ENCODE results near the gene CDCA5. TPM values are rescaled to one million over a fixed set of nuclear protein-coding genes. Genes with fewer than 3 reads are reported as not detected.

The CDCA5 gene
- total and polyA plus RNA-seq, 2 of the 4 experiments (the other 2 are of a cell fraction), result 9.1 to 14.0 TPM

GRCh38 chr11:65112546-65113360, 28.9 kb upstream of the CDCA5 start:
- Histone ChIP-seq H3K14ac (replicated peaks; ENCODE audit: low read depth, low read length) (0 out of 2 replicates have a peak overlapping the region, but pooled peaks have one; percentile 45), H3K9ac (ENCODE audit: low read depth, low read length) (peak overlapping the region; percentile 16; the same call in 1 of the 2 replicates), H3K79me1 (ENCODE audit: low read depth in 1 of 2, low read length in 2 of 2) (peaks cover 0 to 29% of the 10 kb centered on the region in 2 experiments), H3K4me2 (ENCODE audit: low read depth, low read length) (peak overlapping the region; percentile 88), H3K4me1 (ENCODE audit: control insufficient read depth, insufficient read depth, low read length) (peaks cover 20% of the 10 kb centered on the region), H2BK15ac (ENCODE audit: low read depth, low read length) (no peak overlapping the region), H3K18ac (ENCODE audit: low read depth, low read length) (no peak overlapping the region), H4K8ac (ENCODE audit: low read depth in 2 of 2, low read length in 2 of 2) (peak overlapping the region; percentile 5 to 88; a peak in 3 of 4 replicates), H3K23ac (ENCODE audit: low read depth, low read length) (no peak overlapping the region), H2AK5ac (ENCODE audit: low read depth, low read length) (peak overlapping the region; percentile 13; the same call in 1 of the 2 replicates), H2AK9ac (replicated peaks; ENCODE audit: low read depth, low read length, poor library complexity) (peak overlapping the region; percentile 92), H3K27ac (ENCODE audit: insufficient read depth, low read length) (no peak overlapping the region), H3K9me3 (ENCODE audit: control insufficient read depth, insufficient read depth, low read length) (no peaks in the 10 kb centered on the region), H3K4me3 (ENCODE audit: insufficient read depth, low read depth, low read length) (peak overlapping the region; percentile 43), H2BK120ac (ENCODE audit: low read depth, low read length) (no peak overlapping the region), H2AFZ (replicated peaks; ENCODE audit: low read length, poor library complexity) (peak overlapping the region; percentile 95), H3K9me1 (ENCODE audit: insufficient read depth, low read length) (0 out of 2 replicates have a peak, but pooled peaks cover 2% of the 10 kb centered on the region), H4K5ac (ENCODE audit: low read depth, low read length) (peak overlapping the region; percentile 72), H3K56ac (ENCODE audit: extremely low read depth, insufficient read depth, low read length) (no peak overlapping the region), H3K36me3 (ENCODE audit: control insufficient read depth, insufficient read depth, low read length) (peaks cover 9% of the 10 kb centered on the region), H3K27me3 (ENCODE audit: control insufficient read depth, insufficient read depth, low read length) (no peaks in the 10 kb centered on the region), H2BK5ac (ENCODE audit: low read depth, low read length, poor library complexity, severe bottlenecking) (no peak overlapping the region), H4K20me1 (ENCODE audit: insufficient read depth, low read length) (peaks cover 11% of the 10 kb centered on the region; the same call in 1 of the 2 replicates), H3K4ac (ENCODE audit: low read depth, low read length) (peak overlapping the region; percentile 62), H2BK20ac (ENCODE audit: low read depth, low read length) (no peak overlapping the region), H4K91ac (ENCODE audit: insufficient read depth, low read depth, low read length) (no peak overlapping the region; the same call in 1 of the 2 replicates)
- intact Hi-C loops (cut with micrococcal nuclease), result loop anchor here (5.0 kb wide), 1 partner anchor 140 kb away; no protein-coding TSS in a partner anchor
- in situ Hi-C loops (cut with MboI; ENCODE audit: low sequenced_read_pairs), result no loop called here
- ATAC-seq (ENCODE audit: low read depth) (peak; percentile 44), DNase-seq (peak; percentile 27)
- no TSS peak for BruUV-seq (replicated peaks)
- 4% methylated on average over 34 of the region's 57 CpGs; no CpG with 5 or more reads in 1 of the 2 experiments for WGBS, 2 experiments (ENCODE audit: extremely low coverage in 2 of 2, insufficient read length in 1 of 2)
- dilution Hi-C loops (cut with HindIII; ENCODE audit: low sequenced_read_pairs, unreplicated experiment), result no loop called here
- POLR2A ChIA-PET (ENCODE audit: unreplicated experiment), result no interaction called here
- TF ChIP-seq FOS (IDR thresholded peaks at IDR 0.05; ENCODE audit: low read depth, low read length), result no peak
- peak; percentile 24; the same call in 1 of the 2 replicates for TF ChIP-seq MAZ (IDR thresholded peaks at IDR 0.05; ENCODE audit: borderline replicate concordance, low read depth, low read length)
- peak; percentile 16; the same call in 1 of the 2 replicates for TF ChIP-seq RAD21 (IDR thresholded peaks at IDR 0.05; ENCODE audit: low read length)
- TF ChIP-seq CTCF (conservative IDR thresholded peaks at IDR 0.05; ENCODE audit: low read depth, low read length), result peak; percentile 70
- TF ChIP-seq MXI1 (IDR thresholded peaks at IDR 0.05; ENCODE audit: borderline replicate concordance, low read depth, low read length), result no peak
- no peak for TF ChIP-seq CEBPB (IDR thresholded peaks at IDR 0.05; ENCODE audit: low read depth, low read length)
- TF ChIP-seq, protein P1, sequence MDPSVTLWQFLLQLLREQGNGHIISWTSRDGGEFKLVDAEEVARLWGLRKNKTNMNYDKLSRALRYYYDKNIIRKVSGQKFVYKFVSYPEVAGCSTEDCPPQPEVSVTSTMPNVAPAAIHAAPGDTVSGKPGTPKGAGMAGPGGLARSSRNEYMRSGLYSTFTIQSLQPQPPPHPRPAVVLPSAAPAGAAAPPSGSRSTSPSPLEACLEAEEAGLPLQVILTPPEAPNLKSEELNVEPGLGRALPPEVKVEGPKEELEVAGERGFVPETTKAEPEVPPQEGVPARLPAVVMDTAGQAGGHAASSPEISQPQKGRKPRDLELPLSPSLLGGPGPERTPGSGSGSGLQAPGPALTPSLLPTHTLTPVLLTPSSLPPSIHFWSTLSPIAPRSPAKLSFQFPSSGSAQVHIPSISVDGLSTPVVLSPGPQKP (IDR thresholded peaks at IDR 0.05; ENCODE audit: borderline replicate concordance, low read depth, low read length), result no peak
- no peak for TF ChIP-seq SMC3 (IDR thresholded peaks at IDR 0.05; ENCODE audit: low read depth, low read length)
- CTCF ChIA-PET, result interaction anchor here (1.0 to 3.5 kb wide), 2 partner anchors 14 to 72 kb away, joined by 3 to 15 read pairs; partner anchors contain the start of gene SAC3D1
